IPS-11a (cell line): ENCODE data around the gene PARL.

ENCODE experiments used
- H3K4me3 ChIP-seq: one replicate; pipeline ENCODE4 v1.5.1; 2013; ENCODE audit warnings: low read depth, low read length, control low read depth

The PARL gene, protein sequence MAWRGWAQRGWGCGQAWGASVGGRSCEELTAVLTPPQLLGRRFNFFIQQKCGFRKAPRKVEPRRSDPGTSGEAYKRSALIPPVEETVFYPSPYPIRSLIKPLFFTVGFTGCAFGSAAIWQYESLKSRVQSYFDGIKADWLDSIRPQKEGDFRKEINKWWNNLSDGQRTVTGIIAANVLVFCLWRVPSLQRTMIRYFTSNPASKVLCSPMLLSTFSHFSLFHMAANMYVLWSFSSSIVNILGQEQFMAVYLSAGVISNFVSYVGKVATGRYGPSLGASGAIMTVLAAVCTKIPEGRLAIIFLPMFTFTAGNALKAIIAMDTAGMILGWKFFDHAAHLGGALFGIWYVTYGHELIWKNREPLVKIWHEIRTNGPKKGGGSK

DNA sequence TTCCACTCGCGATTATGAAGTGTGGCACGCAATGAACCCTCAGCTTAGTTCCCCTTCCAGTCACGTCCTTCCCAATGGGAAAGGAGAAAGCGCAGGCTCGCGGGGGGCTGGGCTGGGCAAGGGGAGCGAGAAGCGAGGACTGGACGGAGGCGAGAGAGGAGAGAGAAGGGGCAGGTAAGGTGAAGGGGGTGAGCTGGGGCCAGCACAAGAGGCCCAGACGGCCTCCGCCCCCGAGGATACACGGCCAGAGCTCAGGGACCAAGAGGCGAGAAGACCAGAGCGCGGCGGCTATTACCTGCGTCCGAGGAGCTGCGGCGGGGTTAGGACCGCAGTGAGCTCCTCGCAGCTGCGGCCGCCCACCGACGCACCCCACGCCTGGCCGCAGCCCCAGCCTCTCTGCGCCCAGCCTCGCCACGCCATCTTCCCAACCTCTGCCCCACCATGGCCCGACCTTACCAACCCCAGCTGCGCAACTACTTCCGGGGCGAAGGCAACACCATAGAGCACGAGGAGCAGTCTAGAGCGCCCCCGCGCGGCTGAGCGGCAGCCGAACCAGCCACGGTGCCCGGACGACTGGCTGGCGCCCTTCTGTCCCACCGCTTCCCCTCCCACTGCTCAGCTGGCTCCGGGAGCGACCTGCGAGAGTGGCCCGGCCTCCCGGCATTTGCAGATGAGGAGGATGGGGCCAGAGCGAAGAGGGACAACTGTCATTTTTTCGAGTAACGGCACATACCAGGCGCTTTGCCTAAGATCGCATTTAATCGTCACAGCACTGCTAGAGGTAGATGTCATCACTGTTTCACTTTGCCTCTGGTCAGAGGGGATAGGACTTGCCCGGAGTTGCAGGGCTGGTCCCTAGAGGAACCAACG is at the start of gene PARL:
Gene PARL (minus strand): TSS at position 454 of the 870 bp plus-strand sequence. CDS start 34 bp downstream, at position 420.
- H3K4me3 ChIP-seq = peak within 1 kb of the TSS; percentile 98

DNA sequence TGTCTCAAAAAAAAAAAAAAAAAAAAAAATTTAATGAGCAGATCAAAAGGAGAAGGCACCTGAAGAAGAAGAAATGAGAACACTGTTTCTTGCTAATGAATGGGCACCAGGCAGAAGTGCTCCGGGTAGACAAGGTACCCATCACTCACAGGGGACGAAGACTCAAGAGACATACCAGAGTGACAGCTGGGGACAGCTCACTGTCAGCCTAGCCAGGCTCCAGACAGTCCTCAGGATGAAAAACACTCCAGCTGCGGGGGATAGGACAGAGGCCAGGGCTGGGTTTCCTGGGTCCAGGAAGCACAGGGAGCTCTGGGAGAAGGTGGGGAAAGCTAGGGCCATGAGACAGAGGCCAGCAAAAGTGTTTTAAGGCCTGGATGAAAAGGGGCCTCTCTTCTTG is 48.5 kb upstream of the PARL start:
- H3K4me3 ChIP-seq = no peak overlapping the region

DNA sequence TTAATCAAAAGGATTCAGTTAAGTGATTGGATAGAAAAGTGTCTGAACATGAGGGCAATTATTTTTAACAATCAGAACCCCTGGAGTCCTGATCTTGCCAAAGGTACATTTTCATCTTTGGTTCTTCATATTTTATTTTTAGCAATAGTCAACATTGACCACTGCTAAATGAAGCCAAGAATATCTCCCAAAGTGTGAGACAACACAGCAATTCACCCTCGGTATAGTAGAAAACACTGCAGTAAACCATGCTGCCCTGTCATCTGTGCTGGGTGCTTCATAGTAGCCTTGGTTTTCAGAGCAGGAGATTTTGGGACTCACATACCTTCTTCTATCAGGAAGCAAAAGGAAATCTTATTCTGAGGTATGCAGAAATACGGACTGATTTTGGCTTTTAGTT is 47.2 kb upstream of the PARL start:
- no peak overlapping the region for H3K4me3 ChIP-seq

DNA sequence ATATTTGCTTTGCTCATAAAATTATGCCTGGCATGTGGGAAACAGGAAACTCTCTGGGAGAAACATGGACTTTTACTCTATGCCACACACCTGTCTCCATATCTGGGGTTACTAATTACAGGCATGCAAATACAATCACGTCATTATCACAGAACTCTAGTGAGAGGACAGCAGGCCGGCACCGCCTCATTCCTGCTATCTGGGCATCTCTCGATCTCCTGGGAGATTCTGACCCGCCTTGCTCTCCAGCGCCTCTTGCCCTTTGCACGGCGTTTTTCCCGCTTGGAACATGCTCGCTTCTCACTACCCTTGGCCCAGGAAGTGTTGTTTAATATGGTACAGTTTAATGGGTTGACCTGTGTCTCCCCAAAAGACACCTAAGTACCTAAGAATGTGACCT is 45.4 kb upstream of the PARL start:
- H3K4me3 ChIP-seq = no peak overlapping the region

DNA sequence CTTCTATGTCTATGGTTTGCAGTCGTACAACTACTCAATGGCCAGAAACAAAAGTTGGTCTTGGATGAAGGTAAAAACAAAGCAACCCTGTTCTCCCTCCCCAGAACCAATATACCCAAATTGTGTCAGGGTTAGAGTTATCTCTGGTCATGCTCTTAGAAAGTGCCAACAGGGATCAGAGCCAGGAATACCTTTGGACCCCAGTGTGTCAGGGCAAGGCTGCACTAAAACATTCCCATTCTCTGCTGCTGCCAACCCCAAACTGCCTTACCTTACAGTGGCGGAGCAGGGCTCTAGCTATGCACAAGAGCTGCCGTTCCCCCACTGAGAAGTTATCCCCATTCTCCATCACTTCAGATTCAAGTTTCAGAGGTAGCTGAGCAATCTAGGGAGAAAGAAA is 42.4 kb upstream of the PARL start:
- no peak overlapping the region for H3K4me3 ChIP-seq

DNA sequence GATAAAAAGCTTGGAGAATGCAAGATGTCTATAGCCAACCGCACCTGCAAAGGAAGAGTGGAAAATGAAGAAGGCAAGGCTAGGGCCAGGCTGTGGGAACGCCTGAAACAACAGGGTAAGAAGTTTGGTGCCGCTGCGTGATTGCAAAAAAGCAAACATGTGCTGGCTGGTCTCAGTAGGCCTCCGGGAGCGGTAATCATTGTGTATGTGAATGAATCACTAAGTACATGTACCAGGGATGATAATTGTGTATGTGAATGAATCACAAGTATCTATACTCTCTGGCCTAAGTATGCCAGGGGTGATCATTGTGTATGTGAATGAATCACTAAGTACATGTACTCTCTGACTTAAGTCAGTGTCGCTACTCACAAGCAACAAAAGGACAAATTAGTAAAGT is 40.3 kb upstream of the PARL start:
- H3K4me3 ChIP-seq = no peak overlapping the region

DNA sequence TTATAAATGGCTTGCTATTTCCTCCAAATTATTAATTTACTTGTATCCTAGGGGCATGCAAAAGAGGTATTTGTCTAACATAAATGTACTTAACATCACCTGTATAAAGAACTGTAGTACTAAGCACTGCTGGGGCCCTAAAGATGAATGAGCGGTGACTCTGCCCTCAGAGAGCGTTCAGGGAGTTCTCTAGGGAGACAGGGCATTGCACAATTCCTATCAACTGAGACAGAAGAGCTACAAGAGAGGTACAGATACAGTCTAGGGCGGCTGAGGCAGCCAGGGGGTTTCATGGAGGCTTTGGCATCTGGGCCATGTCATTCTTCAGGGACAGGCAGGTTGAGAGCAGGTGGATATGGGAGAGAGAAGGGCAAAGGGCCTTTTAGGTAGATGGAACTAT is 39.9 kb upstream of the PARL start:
- H3K4me3 ChIP-seq = no peak overlapping the region

DNA sequence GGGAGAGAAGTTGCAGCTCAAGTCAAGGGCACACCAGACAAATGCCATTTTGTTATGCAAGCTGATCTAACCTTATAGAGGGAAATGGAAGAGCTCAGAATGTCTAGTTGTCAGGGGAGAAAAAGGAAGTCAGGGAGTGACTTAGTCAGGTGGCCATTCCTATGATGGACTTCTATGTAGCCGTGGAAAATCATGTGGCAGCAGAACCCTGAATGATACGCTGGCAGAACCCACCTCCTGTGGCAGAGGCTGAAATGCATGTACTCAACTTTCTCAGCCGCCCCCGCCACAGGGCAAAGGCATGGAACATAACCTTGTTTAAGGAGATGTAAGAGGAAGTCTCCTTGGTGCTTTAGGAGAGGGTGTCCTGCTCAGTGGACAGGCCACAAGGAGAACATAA is 37.7 kb upstream of the PARL start:
- no peak overlapping the region for H3K4me3 ChIP-seq

DNA sequence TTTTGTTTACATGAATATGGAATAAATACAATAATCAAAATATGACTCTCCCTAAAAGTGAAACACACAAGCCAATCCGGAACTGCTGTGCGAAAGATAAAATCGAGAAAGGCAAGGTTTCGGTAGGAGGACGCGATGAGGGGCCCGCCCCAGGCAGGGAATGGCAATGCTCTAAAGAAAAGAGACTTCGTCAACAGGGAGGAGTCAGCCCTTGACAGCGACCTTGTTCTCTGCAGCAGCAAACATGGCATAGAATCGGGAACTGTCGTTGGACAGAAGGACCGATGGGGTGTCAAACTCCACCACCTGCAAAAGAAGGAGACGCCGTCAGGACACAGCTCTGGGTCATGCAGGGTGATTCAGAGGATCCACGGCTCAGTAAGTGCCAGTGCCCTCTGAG is 36.4 kb upstream of the PARL start:
- no peak overlapping the region for H3K4me3 ChIP-seq

DNA sequence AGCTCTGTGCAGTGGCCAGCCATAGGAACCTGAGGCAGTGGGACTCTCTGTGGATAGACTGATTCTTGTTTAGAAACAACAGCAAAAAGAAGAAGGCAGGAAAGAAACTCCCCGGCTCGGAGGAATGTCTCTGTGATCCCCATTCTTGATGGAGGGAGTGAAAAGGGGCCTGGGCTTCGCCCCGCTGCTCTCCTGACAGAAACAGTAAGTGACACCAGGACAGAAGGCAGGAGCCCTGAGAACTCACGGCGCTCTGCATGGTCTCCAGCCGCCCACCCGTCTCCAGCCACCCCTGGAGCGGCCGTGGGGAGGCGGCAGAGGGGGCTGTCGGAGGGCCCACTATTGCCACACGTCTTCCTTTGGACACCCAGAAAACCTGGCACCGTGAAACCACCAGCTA is 35.7 kb upstream of the PARL start:
- H3K4me3 ChIP-seq = no peak overlapping the region

DNA sequence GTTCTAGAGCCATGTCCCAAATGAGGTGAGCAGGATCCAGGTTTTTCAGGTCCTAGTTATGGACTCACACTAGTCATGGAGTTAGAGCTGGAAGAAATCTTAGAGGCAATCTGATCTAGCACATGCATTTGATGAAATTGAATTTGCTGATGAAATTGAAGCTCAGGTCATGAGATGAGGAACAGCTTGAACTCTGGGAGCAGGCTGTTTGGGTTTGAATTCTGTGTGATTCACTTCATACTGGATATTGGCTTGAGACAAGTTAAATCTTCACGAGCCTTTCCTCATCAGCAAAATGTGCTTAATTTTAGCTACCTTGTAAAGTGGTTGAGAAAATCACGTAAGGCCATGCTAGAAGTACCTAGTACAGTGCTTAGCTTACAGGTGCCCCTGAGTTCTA is 33.5 kb upstream of the PARL start:
- no peak overlapping the region for H3K4me3 ChIP-seq

DNA sequence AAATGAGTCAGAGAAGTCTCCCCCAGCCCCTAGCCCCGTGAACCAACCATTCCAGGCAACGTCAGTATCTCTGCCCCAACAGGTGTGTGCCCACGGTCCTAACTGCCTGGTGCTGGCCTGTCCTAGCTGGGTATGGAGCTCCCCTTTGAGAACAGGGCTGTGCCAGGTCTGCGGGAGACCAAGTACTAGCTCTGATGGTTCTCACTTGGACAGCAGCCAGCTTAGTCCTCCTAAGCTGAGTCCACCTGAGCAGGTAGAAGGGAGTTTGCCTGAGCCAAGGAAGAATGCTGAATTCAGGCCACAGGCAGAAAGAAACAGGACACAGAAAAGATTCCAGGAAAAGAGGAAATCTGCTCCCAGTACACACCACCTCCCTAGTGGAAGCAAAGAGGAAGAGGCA is 33.1 kb upstream of the PARL start:
- no peak overlapping the region for H3K4me3 ChIP-seq

DNA sequence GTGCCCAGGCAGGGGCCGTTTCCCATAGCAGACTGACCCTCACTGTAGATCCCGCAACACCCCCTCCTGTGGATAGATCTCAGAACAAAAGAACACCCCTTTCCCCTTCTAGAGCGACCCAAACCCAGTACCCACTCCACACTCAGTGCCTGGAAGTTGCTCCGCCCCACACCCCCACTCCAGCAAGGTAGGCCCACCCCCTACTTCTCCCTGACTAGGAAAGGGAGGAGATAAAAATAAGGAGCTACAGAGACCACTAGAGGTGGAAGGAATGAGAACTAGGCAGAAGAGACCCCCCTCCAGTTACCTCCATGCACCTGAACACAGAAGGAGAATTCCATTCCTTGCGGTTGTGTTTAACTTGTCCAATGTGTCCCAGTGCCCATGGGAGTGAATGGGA is 30.2 kb upstream of the PARL start:
- H3K4me3 ChIP-seq = no peak overlapping the region

DNA sequence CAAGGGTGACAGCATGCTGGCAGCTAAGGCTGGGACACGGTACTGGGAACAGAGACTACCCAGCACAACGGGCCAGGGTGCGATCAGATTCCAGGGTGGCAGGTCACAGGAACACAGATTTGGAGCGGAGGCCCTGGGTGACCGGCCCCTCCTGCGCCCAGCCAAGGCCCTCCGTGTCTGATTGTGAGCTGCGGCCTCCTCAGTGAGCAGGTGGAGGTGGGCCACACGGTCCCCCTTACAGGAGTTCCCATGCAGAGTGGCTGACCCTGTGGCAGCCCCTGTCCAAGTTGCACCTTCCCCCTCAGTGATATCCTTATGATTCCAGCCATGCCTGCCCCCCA is 28.9 kb upstream of the PARL start:
- no peak overlapping the region for H3K4me3 ChIP-seq

DNA sequence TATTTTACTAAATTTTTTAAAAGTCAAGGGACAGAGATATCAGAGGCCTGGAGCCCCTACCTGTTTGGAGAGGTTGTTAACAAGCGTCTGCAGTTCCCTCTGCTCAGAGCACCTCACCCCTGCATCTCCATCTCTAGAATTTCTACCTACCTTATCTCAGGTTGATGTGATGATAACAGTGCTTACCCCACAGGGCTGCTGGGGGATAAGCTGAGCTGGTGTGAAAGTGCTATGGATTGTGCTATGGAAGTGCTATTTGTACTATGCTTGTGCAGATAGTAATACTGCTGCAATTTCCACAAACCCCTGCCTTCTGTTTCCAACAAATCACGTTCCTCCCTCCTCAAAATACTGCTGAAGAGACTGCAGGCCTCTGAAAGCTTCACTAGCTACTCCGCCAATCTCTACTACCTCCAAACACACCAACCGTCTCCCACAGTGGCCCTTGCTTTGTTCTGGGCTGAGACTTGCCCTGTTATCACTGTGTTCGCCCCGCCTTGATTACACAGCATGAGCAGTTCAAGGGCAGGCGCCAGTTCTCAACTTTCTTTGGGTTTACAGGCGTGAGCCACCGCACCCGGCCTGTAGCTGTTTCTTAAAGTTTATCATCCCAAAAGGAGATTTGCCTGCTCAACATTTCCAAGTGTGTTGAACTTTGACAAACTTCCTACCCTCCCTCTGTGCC is 28.4 kb upstream of the PARL start:
- no peak overlapping the region for H3K4me3 ChIP-seq

DNA sequence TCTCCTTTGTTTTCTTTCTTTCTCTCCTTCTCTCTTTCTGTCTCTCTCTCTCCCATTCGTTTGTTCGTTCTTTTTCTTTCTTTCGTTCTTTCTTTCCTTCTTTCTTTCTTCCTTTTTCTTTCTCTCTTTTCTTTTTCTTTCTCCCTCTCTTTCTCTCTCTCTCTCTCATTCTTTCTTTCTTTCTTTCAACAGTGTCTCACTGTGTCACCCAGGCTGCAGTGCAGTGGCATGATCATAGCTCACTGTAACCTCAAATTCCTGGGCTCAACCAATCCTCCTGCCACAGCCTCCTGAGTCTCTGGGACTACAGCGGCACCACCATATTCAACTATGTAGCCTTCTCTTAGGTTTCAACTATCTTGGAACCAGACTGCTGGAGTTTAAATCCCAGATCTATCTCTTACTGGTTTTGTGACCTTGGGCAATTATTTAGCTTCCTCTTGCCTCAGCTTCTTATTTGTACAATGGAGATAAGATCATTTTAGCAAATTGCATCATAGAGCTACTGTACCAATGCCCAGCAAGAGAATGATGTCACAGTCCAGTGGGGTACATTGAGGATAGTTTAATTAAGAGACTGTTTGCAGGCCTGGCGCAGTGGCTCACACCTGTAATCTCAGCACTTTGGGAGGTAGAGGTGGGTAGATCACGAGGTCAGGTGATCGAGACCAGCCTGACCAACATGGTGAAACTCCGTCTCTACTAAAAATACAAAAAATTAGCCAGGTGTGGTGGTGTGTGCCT is 27.3 kb upstream of the PARL start:
- H3K4me3 ChIP-seq = no peak overlapping the region

DNA sequence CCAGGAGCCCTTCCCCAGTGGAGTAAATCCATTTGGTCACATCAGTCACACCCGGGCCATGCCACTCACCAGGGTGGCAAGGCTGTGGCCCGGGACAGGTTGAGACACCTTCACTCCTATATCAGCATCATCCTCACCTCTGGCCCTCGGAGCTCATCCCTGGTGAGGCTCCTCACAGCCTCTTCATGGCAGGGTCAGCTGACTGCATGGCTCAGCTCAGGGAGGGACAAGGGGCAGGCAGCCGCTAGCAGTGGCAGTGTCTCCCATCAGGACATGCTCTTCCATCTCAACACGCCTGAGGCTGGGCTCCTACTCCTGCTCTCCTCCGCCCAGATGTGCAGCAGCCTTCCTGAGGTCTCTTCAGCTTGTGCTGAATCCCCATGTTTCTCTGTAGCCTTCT is 26.4 kb upstream of the PARL start:
- H3K4me3 ChIP-seq = no peak overlapping the region

DNA sequence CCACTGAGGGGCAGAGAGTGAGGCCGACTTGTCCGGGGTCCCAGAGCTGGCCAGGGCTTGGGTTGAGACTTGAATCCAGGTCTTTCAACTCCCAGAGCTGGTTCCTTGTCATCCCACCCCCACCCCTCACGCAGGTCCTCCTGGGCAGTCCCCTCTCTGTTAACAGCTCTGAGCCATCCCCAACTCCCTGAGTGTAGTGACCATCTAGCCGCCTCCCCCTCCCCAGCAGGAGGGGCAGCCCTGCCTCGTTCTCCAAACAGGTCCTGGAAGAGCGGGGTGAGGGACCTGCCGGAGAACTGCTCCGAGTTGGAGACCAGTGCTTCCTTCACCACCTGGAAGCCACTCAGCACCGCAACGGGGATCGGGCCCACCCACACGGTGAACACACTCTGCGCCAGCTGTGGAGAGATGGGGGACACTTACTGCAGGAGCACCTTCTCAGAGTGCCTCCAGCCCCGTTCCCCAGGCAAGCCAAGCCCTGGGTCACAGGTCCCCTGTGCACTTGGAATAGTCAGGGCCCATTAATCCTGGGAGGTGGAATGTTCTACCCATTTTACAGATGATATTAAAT is 24.4 kb upstream of the PARL start:
- H3K4me3 ChIP-seq = no peak overlapping the region

DNA sequence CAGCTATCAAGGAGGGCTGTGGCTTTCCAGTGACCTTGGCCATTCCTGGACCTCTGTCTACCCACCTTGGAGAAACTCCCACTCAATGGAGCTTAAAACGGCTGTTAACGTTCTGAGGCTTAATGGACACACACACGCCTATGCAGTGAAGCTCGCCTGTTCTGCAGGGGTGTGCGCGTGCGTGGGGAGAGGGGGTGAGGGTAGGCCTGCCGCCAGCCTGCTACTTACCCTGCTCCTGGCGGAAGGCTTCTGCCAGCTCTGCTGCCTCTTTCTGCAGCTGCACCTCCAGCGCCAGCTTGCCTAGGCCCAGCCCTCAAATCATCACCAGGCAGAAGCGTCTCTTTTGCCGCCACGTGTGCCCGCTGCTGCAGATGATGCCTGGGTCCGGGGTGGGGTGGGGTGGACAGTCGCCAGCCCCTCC is 23.2 kb upstream of the PARL start:
- no peak overlapping the region for H3K4me3 ChIP-seq

DNA sequence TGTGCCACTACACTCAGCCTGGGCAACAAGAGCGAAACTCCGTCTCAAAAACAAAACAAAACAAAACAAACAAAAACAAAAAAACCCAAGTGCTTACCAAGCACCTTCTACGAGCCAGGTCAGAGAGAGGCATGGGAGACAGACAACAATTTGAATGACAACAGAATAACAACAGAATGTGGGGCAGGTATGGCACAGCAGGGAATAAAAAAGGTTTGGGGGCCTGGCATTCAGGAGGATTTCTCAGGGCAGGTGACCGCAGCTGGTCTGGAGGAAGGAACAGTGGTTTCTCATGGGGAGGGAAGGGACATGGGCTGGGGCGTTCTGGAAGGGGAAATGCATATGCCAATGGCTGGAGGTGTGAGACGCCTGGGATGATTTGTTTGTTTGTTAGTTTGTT is 22.5 kb upstream of the PARL start:
- H3K4me3 ChIP-seq = no peak overlapping the region
